Keratinocyte (primary cell): Measurements from ENCODE around the gene RBM47.

ENCODE experiments used
- EZH2 ChIP-seq: IDR thresholded peaks from one replicate; pipeline ENCODE4 v1.6.1; 2012; ENCODE audit warnings: inconsistent platforms, mild to moderate bottlenecking, low read length, moderate library complexity
- TF ChIP-seq, protein P1 (sequence below), 3 experiments: IDR thresholded peaks in 1 of 3; conservative IDR thresholded peaks in 1 of 3; optimal IDR thresholded peaks in 1 of 3; 2 replicates in 2 of 3; 3 replicates in 1 of 3; pipeline versions ENCODE3 to v1.5.1; 2011; ENCODE audit warnings: low read length in 3 of 3, mild to moderate bottlenecking in 3 of 3, moderate library complexity in 2 of 3, control low read depth in 1 of 3, inconsistent platforms in 1 of 3; ENCODE audit not compliant: insufficient read depth in 2 of 3; ENCODE audit errors: extremely low read depth in 1 of 3

DNA sequence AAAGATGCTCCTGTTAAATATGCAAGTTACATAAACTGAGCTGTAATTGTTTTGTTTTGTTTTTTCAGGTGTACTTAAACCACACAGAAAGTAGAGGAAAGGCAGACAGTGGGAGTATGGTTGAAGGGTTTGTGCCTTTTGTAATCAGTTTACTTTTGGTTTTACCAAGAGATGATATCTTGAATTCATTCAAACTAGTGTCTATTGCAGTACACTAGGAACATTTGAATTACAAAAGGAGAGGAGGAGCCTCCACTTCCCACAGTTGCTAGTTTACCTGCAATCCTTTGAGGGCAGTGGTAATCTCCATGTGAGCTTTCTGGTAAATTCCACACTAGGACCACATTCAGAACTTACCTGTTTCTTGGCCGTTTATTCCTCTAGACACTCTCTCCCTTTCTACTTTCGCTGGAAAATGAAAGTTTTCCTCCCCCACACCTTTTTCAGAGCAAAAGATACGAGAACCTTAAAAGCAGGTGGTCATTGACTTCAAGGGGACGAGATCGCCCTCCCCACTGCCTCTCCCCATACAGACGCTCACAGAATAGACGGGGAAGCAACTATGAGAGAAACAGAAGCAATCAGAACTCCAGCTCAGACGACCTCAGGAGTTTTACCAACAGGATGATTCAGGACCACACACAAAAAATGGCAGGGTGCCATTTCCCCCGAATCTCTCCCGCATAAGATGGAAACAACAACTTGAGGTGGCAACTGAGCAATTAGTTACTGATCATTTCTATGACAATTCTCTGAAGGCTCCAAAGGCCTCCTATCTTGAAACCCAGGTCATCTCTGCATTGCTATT is 3.3 kb downstream of the RBM47 start:
- TF ChIP-seq, protein P1, sequence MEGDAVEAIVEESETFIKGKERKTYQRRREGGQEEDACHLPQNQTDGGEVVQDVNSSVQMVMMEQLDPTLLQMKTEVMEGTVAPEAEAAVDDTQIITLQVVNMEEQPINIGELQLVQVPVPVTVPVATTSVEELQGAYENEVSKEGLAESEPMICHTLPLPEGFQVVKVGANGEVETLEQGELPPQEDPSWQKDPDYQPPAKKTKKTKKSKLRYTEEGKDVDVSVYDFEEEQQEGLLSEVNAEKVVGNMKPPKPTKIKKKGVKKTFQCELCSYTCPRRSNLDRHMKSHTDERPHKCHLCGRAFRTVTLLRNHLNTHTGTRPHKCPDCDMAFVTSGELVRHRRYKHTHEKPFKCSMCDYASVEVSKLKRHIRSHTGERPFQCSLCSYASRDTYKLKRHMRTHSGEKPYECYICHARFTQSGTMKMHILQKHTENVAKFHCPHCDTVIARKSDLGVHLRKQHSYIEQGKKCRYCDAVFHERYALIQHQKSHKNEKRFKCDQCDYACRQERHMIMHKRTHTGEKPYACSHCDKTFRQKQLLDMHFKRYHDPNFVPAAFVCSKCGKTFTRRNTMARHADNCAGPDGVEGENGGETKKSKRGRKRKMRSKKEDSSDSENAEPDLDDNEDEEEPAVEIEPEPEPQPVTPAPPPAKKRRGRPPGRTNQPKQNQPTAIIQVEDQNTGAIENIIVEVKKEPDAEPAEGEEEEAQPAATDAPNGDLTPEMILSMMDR (optimal IDR thresholded peaks at IDR 0.05 in 1 of 3, IDR thresholded peaks at IDR 0.05 in 1 of 3, conservative IDR thresholded peaks at IDR 0.05 in 1 of 3; ENCODE audit: extremely low read depth in 1 of 3, insufficient read depth in 2 of 3, low read length in 3 of 3): no peak
- no peak for TF ChIP-seq EZH2
